Osteocyte (in vitro differentiated cells): Measurements from ENCODE around the gene SLFN12. TPM values are rescaled to one million over a fixed set of nuclear protein-coding genes. Genes with fewer than 3 reads are reported as not detected.

Experiments
- DNase-seq: peaks from one replicate; pipeline ENCODE4 v3.0.0; 2021; ENCODE audit warnings: mixed read lengths; ENCODE audit not compliant: unreplicated experiment; ENCODE audit errors: extremely low spot score
- H3K27ac Mint-ChIP-seq: one replicate; pipeline ENCODE4 v1.8.0; 2021; ENCODE audit warnings: mild to moderate bottlenecking, mixed read lengths; ENCODE audit not compliant: unreplicated experiment
- H3K27me3 Mint-ChIP-seq: one replicate; pipeline ENCODE4 v1.8.0; 2021; ENCODE audit warnings: mixed read lengths; ENCODE audit not compliant: unreplicated experiment
- H3K36me3 Mint-ChIP-seq: one replicate; pipeline ENCODE4 v1.8.0; 2021; ENCODE audit warnings: mixed read lengths; ENCODE audit not compliant: unreplicated experiment
- H3K4me1 Mint-ChIP-seq: one replicate; pipeline ENCODE4 v1.8.0; 2021; ENCODE audit warnings: mixed read lengths; ENCODE audit not compliant: unreplicated experiment
- H3K4me3 Mint-ChIP-seq: one replicate; pipeline ENCODE4 v1.8.0; 2021; ENCODE audit warnings: mild to moderate bottlenecking, moderate library complexity, mixed read lengths; ENCODE audit not compliant: unreplicated experiment
- H3K9me3 Mint-ChIP-seq: one replicate; pipeline ENCODE4 v1.8.0; 2021; ENCODE audit warnings: mixed read lengths; ENCODE audit not compliant: unreplicated experiment
- long read RNA-seq: library from polyadenylated mRNA; unstranded; transcript quantifications from one replicate; pipeline ENCODE4 v2.0.0, GENCODE V29; 2021
- total RNA-seq: library from RNA; stranded (reverse); gene quantifications from 2 replicates; pipeline ENCODE4 v1.2.1, GENCODE V29; 2021
- TF ChIP-seq, protein P1 (sequence below): fragments of 200-600 bp; sonication (generic); IDR thresholded peaks from 2 replicates; pipeline ENCODE4 v1.5.0; 2021; ENCODE audit warnings: antibody characterized with exemption, mild to moderate bottlenecking, moderate library complexity

The SLFN12 gene
- 24.2 and 24.4 TPM in 2 replicates for total RNA-seq
- long read RNA-seq, transcript SLFN12-201 (4 exons, 2,383 nt) = minor isoform, 5 of 70 reads
- long read RNA-seq, transcript SLFN12-206 (4 exons, 2,423 nt) = major isoform, 15 of 70 reads
- long read RNA-seq, partial matches to known transcripts = 9 of 70 reads
- long read RNA-seq, other reads (novel, unspliced or antisense) = 36 of 70 reads

DNA sequence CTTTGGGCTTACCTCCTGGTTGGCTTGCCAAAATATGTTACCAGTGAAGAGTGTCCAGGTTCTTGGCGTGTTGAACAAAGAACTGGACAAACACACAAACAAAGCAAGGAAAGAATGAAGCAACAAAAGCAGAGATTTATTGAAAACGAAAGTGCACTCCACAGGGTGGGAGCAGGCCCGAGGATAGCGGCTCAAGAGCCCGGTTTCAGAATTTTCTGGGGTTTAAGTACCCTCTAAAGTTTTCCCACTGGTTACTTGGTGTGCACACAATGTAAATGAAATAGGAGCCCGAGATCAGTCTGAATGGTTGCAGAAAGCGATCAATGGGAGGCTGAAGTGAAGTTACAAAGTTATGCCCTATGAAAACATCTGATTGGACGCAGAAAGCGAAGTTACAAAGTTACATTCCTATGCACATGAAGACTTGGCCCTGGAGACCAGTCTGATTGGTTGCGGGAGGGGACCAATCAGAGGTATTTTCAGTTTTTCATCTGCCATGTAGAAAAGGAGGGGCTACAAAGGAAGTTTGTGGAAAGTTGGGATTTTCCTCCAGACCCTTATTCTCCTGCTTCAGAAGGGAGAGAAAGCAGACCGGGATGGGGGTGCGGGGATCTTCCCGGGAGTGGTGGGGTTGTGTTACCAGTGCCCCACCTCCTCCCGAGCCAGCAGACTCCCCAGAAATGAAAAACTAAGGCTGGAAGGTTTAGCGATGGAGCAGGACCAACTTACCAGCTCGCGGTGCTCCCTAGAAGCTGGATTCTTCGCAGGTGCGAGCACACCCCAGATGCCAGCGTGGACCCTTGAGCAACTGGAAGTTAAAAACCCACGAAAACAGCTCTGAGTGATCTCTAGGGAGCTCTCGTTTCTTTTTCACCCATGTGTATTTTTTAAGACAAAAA lies at the start of gene SLFN12:
SLFN12 (minus strand) TSS at position 325 of the 899 bp plus-strand sequence. CDS start 9,472 bp downstream, outside the sequence.
- TF ChIP-seq, protein P1, sequence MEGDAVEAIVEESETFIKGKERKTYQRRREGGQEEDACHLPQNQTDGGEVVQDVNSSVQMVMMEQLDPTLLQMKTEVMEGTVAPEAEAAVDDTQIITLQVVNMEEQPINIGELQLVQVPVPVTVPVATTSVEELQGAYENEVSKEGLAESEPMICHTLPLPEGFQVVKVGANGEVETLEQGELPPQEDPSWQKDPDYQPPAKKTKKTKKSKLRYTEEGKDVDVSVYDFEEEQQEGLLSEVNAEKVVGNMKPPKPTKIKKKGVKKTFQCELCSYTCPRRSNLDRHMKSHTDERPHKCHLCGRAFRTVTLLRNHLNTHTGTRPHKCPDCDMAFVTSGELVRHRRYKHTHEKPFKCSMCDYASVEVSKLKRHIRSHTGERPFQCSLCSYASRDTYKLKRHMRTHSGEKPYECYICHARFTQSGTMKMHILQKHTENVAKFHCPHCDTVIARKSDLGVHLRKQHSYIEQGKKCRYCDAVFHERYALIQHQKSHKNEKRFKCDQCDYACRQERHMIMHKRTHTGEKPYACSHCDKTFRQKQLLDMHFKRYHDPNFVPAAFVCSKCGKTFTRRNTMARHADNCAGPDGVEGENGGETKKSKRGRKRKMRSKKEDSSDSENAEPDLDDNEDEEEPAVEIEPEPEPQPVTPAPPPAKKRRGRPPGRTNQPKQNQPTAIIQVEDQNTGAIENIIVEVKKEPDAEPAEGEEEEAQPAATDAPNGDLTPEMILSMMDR = no peak
- Mint-ChIP-seq H3K27me3 (no peaks in the 10 kb centered on the region), H3K27ac (peak within 1 kb of the TSS; percentile 98), H3K4me1 (peaks cover 51% of the 10 kb centered on the region), H3K9me3 (no peaks in the 10 kb centered on the region), H3K4me3 (peak within 1 kb of the TSS; percentile 89), H3K36me3 (peaks cover 16% of the 10 kb centered on the region)
- DNase-seq = no peak

DNA sequence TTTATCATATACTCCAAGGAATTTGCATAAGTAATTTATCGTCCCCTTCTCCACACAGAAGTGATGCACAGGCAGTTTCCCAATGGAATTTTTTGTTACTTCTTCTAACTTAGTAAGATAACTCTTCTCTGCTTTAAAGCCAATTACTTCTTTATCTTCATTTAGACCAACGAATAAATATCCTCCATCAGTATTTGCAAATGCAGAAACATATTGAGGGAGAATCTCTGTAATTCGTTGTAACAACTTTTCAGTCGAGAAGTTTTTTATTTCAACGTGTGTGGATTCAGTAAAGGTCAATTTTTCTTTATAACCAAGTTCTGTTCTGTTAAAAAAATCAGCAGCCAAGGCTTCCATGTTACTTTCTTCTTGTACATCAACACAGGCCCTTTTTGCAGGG lies 47.0 kb upstream of the SLFN12 start:
- DNase-seq = no peak
- H3K36me3 Mint-ChIP-seq = no peaks in the 10 kb centered on the region
- H3K9me3 Mint-ChIP-seq = no peaks in the 10 kb centered on the region
- H3K4me1 Mint-ChIP-seq = no peaks in the 10 kb centered on the region
- TF ChIP-seq, protein P1 = no peak
- H3K27ac Mint-ChIP-seq = no peak overlapping the region
- H3K27me3 Mint-ChIP-seq = peaks cover 53% of the 10 kb centered on the region
- H3K4me3 Mint-ChIP-seq = no peak overlapping the region

DNA sequence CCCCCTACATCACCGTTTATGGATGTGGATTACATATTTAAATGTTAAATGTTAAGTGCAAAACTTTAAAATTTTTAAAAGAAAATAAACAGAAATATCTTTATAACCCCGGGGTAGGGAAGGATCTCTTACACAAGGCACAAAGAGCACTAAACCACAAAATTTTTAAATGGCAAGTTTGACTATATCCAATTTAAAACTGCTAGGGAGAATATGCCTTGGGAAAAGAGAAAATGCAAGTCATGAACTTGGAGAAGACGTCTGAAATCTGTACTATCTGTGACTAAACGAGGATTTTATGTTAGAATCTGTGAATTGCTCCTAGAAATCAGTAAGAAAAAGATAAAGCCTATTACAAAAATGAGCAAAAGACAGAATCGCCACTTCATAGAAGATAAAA lies 44.9 kb upstream of the SLFN12 start:
- Mint-ChIP-seq H3K9me3 (no peaks in the 10 kb centered on the region), H3K4me3 (no peak overlapping the region), H3K27ac (no peak overlapping the region), H3K36me3 (no peaks in the 10 kb centered on the region), H3K27me3 (peaks cover 59% of the 10 kb centered on the region), H3K4me1 (no peaks in the 10 kb centered on the region)
- TF ChIP-seq, protein P1 = no peak
- no peak for DNase-seq

DNA sequence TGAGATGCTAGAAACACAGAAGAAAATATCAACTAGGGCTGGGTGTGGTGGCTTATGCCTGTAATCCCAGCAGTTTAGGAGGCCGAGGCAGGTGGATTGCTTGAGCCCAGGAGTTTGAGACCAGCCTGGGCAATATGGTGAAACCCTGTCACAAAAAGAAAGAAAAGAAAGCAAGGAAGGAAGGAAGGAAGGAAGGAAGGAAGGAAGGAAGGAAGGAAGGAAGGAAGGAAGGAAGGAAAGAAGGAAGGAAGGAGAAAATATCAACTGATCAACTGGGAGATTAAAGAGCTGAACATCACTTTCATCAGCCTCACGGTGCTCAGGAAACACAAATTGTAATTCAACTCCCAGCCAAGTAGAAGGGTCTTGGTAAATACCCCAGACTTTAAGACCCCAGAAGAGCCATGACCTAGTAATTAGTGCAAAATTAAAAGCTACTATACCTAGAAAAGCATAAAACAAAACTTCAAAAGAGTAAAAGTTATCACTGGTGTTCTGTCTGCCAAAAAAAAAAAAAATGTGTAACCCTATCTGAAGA lies 44.1 kb upstream of the SLFN12 start:
- TF ChIP-seq, protein P1 = no peak
- Mint-ChIP-seq H3K27me3 (peaks cover 64% of the 10 kb centered on the region), H3K4me1 (no peaks in the 10 kb centered on the region), H3K4me3 (no peak overlapping the region), H3K9me3 (no peaks in the 10 kb centered on the region), H3K36me3 (no peaks in the 10 kb centered on the region), H3K27ac (no peak overlapping the region)
- no peak for DNase-seq

DNA sequence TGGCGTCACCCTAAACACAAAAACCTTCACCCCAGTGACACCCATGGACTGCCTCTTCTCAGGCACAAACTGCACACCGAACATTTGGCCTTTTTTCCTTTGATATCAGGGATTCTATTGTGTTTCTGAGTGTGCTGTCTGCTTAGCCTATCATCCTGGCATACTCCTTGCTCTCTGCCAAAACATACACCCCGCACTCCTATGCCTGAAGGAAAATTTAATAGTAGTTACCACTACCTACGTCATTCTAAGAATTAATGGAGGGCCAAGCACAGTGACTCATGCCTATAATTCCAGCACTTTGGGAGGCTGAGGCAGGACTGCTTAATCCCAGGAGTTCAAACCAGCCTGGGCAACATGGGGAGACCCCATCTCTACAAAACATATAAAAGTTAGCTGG lies 36.2 kb upstream of the SLFN12 start:
- TF ChIP-seq, protein P1 = no peak
- no peaks in the 10 kb centered on the region for H3K9me3 Mint-ChIP-seq
- H3K36me3 Mint-ChIP-seq = no peaks in the 10 kb centered on the region
- H3K27me3 Mint-ChIP-seq = peaks cover 34% of the 10 kb centered on the region
- H3K4me3 Mint-ChIP-seq = no peak overlapping the region
- no peak for DNase-seq
- H3K27ac Mint-ChIP-seq = no peak overlapping the region
- no peaks in the 10 kb centered on the region for H3K4me1 Mint-ChIP-seq
